Astrocyte (in vitro differentiated cells and primary cell): ENCODE data around the gene NTN1.
"Not testable (repeated sequence)": the region's sequence is repeated elsewhere in the genome, so short reads cannot be mapped to it uniquely, and the experiment has no call there.

ENCODE experiments used
- EZH2 ChIP-seq: IDR thresholded peaks from 2 replicates; pipeline ENCODE4 v1.6.1; 2012; ENCODE audit warnings: mild to moderate bottlenecking, low read length, inconsistent platforms; ENCODE audit not compliant: insufficient read depth
- TF ChIP-seq, protein P1 (sequence below): IDR thresholded peaks from 2 replicates; pipeline ENCODE4 v1.5.1; 2011; ENCODE audit warnings: low read depth, mild to moderate bottlenecking, inconsistent platforms, low read length, moderate library complexity; ENCODE audit not compliant: insufficient read depth

DNA sequence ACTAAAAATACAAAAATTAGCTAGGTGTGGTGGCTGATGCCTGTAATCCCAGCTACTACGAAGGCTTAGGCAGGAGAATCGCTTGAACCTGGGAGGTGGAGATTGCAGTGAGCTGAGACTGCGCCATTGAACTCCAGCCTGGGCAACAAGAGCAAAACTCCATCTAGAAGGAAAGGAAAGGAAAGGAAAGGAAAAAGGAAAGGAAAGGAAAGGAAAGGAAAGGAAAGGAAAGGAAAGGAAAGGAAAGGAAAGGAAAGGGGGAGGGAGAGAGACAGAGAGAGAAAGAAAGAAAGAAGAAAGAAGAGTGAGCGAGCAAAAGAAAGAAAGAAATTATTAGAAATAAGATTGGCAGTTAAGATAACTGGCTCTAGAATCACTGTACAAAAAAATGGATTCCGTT is 37.1 kb upstream of the NTN1 start:
- TF ChIP-seq, protein P1, sequence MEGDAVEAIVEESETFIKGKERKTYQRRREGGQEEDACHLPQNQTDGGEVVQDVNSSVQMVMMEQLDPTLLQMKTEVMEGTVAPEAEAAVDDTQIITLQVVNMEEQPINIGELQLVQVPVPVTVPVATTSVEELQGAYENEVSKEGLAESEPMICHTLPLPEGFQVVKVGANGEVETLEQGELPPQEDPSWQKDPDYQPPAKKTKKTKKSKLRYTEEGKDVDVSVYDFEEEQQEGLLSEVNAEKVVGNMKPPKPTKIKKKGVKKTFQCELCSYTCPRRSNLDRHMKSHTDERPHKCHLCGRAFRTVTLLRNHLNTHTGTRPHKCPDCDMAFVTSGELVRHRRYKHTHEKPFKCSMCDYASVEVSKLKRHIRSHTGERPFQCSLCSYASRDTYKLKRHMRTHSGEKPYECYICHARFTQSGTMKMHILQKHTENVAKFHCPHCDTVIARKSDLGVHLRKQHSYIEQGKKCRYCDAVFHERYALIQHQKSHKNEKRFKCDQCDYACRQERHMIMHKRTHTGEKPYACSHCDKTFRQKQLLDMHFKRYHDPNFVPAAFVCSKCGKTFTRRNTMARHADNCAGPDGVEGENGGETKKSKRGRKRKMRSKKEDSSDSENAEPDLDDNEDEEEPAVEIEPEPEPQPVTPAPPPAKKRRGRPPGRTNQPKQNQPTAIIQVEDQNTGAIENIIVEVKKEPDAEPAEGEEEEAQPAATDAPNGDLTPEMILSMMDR, result not testable (repeated sequence)
- not testable (repeated sequence) for TF ChIP-seq EZH2
